Measurements from ENCODE around the gene RNF13.

- TF ChIP-seq TAF1 (IDR thresholded peaks at IDR 0.05; ENCODE audit: borderline replicate concordance, insufficient read depth, low read length) (no peak), SIN3A (IDR thresholded peaks at IDR 0.05; ENCODE audit: borderline replicate concordance, insufficient read depth, low read length) (no peak), POLR2AphosphoS5 (IDR thresholded peaks at IDR 0.05; ENCODE audit: low read depth, low read length) (no peak)
Measured at GRCh38 chr3:149898771-149899170, 85.8 kb downstream of the RNF13 start.
